ENCODE results near the gene DHH. TPM values are rescaled to one million over a fixed set of nuclear protein-coding genes. Genes with fewer than 3 reads are reported as not detected.

DHH gene
- total and polyA plus RNA-seq, 10 of the 15 experiments (the other 5 are each of a cell fraction or from before 2014, with no cell fraction given), result 0.01 TPM; not detected in 9

- H3K79me2 ChIP-seq (ENCODE audit: control insufficient read depth, insufficient read depth, low read length), result no peaks in the 10 kb centered on the region
- no peak for FAIRE-seq
- TF ChIP-seq E2F8 (IDR thresholded peaks at IDR 0.05; ENCODE audit: low read depth, partially characterized antibody) (no peak), NFYB (IDR thresholded peaks at IDR 0.05; ENCODE audit: insufficient read depth, low read depth, low read length) (no peak), JUNB (IDR thresholded peaks at IDR 0.05) (no peak), NFXL1 (IDR thresholded peaks at IDR 0.05; ENCODE audit: borderline replicate concordance) (no peak), ATF7 (IDR thresholded peaks at IDR 0.05; ENCODE audit: low read depth) (no peak), CTCF (IDR thresholded peaks at IDR 0.05 in 2 of 3, conservative IDR thresholded peaks at IDR 0.05 in 1 of 3; ENCODE audit: control insufficient read depth in 2 of 3, extremely low read depth in 1 of 3, insufficient read depth in 1 of 3, low read depth in 3 of 3, low read length in 3 of 3) (no peak), SIX5 (IDR thresholded peaks at IDR 0.05; ENCODE audit: low read depth, low read length, severe bottlenecking) (no peak), CBX3 (IDR thresholded peaks at IDR 0.05; ENCODE audit: borderline replicate concordance, low read depth) (no peak), RUNX3 (IDR thresholded peaks at IDR 0.05; ENCODE audit: low read length) (no peak), SPI1 (IDR thresholded peaks at IDR 0.05; ENCODE audit: borderline replicate concordance, insufficient read depth, low read depth, low read length) (no peak), EZH2 (IDR thresholded peaks at IDR 0.05; ENCODE audit: borderline replicate concordance, control insufficient read depth, low read depth, low read length) (no peak), CEBPB (IDR thresholded peaks at IDR 0.05; ENCODE audit: borderline replicate concordance in 1 of 2, low read depth in 2 of 2, low read length in 2 of 2) (no peak)
- TF ChIP-seq, protein P1, sequence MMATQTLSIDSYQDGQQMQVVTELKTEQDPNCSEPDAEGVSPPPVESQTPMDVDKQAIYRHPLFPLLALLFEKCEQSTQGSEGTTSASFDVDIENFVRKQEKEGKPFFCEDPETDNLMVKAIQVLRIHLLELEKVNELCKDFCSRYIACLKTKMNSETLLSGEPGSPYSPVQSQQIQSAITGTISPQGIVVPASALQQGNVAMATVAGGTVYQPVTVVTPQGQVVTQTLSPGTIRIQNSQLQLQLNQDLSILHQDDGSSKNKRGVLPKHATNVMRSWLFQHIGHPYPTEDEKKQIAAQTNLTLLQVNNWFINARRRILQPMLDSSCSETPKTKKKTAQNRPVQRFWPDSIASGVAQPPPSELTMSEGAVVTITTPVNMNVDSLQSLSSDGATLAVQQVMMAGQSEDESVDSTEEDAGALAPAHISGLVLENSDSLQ (IDR thresholded peaks at IDR 0.05), result no peak
- TF ChIP-seq, protein P2, sequence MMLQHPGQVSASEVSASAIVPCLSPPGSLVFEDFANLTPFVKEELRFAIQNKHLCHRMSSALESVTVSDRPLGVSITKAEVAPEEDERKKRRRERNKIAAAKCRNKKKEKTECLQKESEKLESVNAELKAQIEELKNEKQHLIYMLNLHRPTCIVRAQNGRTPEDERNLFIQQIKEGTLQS (IDR thresholded peaks at IDR 0.05; ENCODE audit: borderline replicate concordance, extremely low read depth, low read depth, low read length), result no peak
- no peak for ATAC-seq
- no peak overlapping the region for H2AFZ ChIP-seq (ENCODE audit: control insufficient read depth, low read depth, low read length)
- CTCF ChIA-PET, result interaction anchor here (1.0 to 12.2 kb wide), 13 partner anchors 10 to 142 kb away, joined by 3 to 244 read pairs (median 14); partner anchors contain the start of genes LMBR1L, RHEBL1 and TUBA1B
- H3K27ac ChIP-seq (ENCODE audit: control insufficient read depth, insufficient read depth), result no peak overlapping the region
- H4K20me1 ChIP-seq (ENCODE audit: control insufficient read depth, insufficient read depth), result no peaks in the 10 kb centered on the region
- no peaks in the 10 kb centered on the region for H3K9me3 ChIP-seq (replicated peaks; ENCODE audit: control insufficient read depth, insufficient read depth, low read length)
- DNase-seq (ENCODE audit: low read depth, low spot score), result no peak
- SMC1A ChIA-PET (ENCODE audit: uncharacterized antibody, unreplicated experiment), result interaction anchor here (1.8 to 6.8 kb wide), 5 partner anchors 9 to 139 kb away, joined by 12 to 64 read pairs (median 20); partner anchors contain the start of gene LMBR1L
- intact Hi-C loops (cut with micrococcal nuclease; ENCODE audit: unreplicated experiment) (no loop called here), in situ Hi-C loops (cut with MboI) (no loop called here)
- H3K36me3 ChIP-seq (ENCODE audit: control insufficient read depth in 2 of 2, insufficient read depth in 2 of 2, low read length in 1 of 2), result peaks cover 5 to 11% of the 10 kb centered on the region in 2 experiments
- H3K9ac ChIP-seq (ENCODE audit: control insufficient read depth, insufficient read depth, low read length), result no peak overlapping the region
- RAD21 ChIA-PET (ENCODE audit: unreplicated experiment), result interaction anchor here (1.0 to 5.9 kb wide), 5 partner anchors 9 to 100 kb away, joined by 3 to 66 read pairs (median 23); no protein-coding TSS in a partner anchor
- H3K4me2 ChIP-seq (ENCODE audit: control insufficient read depth, insufficient read depth), result no peak overlapping the region
- POLR2A ChIA-PET, result interaction anchor here (0.5 to 1.3 kb wide), 3 partner anchors 9 to 34 kb away, joined by 4 to 6 read pairs (median 4); partner anchors contain the start of gene TUBA1B
- H3K4me1 ChIP-seq (ENCODE audit: control insufficient read depth, insufficient read depth, low read length), result no peaks in the 10 kb centered on the region
- H3K4me3 ChIP-seq, result no peak overlapping the region
- BruUV-seq (replicated peaks), result no TSS peak
- H3K27me3 ChIP-seq (replicated peaks in 1 of 2; ENCODE audit: control insufficient read depth in 2 of 2, insufficient read depth in 2 of 2, low read length in 1 of 2), result peaks cover 10 to 14% of the 10 kb centered on the region in 2 experiments
- WGBS (ENCODE audit: insufficient coverage, insufficient replicate concordance, low lambda C conversion rate, missing lambda C conversion rate), result 75% methylated on average over 3 of the region's 3 CpGs
These were observed 2.8 kb upstream of the DHH start for GRCh38 chr12:49097381-49097780.
